ENCODE measurements around the gene COX5B.

Gene COX5B

GRCh38 chr2:97663626-97663961, 17.7 kb downstream of the COX5B start:
- Histone ChIP-seq H3K23ac (ENCODE audit: low read length) (no peak overlapping the region), H3K79me2 (ENCODE audit: control insufficient read depth, insufficient read depth, low read length, poor library complexity) (peaks cover 10% of the 10 kb centered on the region), H3K9me3 (ENCODE audit: insufficient read depth, low read depth, low read length) (no peaks in the 10 kb centered on the region), H3K4ac (ENCODE audit: low read depth, low read length) (peak overlapping the region; percentile 57), H3K14ac (ENCODE audit: low read length) (peak overlapping the region; percentile 50), H3K27ac (ENCODE audit: low read depth, low read length) (peak overlapping the region; percentile 92), H2BK5ac (ENCODE audit: low read depth, low read length, poor library complexity) (peak overlapping the region; percentile 74), H3K9ac (ENCODE audit: low read length) (peak overlapping the region; percentile 91), H2BK120ac (ENCODE audit: insufficient read depth, low read length, poor library complexity) (peak overlapping the region; percentile 50), H3K4me3 (ENCODE audit: low read depth, low read length) (peak overlapping the region; percentile 83), H2AFZ (ENCODE audit: insufficient read depth, low read length, poor library complexity) (peak overlapping the region; percentile 53), H3K27me3 (ENCODE audit: insufficient read depth, low read length) (no peaks in the 10 kb centered on the region), H2AK5ac (ENCODE audit: low read length) (no peak overlapping the region), H3K18ac (ENCODE audit: low read length) (peak overlapping the region; percentile 89), H3K36me3 (ENCODE audit: control insufficient read depth in 1 of 2, insufficient read depth in 2 of 2, low read length in 2 of 2) (peaks cover 16 to 20% of the 10 kb centered on the region in 2 experiments), H4K12ac (ENCODE audit: low read depth, low read length) (peak overlapping the region; percentile 36), H3K4me2 (ENCODE audit: low read length) (peak overlapping the region; percentile 93), H3K4me1 (ENCODE audit: control insufficient read depth in 1 of 2, insufficient read depth in 2 of 2, low read length in 2 of 2) (peaks cover 18 to 22% of the 10 kb centered on the region in 2 experiments), H4K8ac (ENCODE audit: low read depth, low read length) (peak overlapping the region; percentile 75), H2BK12ac (ENCODE audit: low read length) (no peak overlapping the region), H4K91ac (ENCODE audit: low read depth, low read length) (peak overlapping the region; percentile 91), H3K79me1 (ENCODE audit: low read length) (peaks cover 17% of the 10 kb centered on the region)
- DNase-seq = no peak
- no CpG with 5 or more reads among the region's 46 CpGs for WGBS (ENCODE audit: extremely low coverage, insufficient coverage, insufficient read length)

GRCh38 chr2:97663962-97664635, 18.2 kb downstream of the COX5B start, which contains the start of gene ACTR1B:
ACTR1B (minus strand) TSS chr2:97664044; CDS start chr2:97663890, 154 bp downstream.
- peak; percentile 99 for DNase-seq
- Histone ChIP-seq H4K12ac (ENCODE audit: low read depth, low read length) (peak within 1 kb of the TSS; percentile 77), H3K79me2 (ENCODE audit: control insufficient read depth, insufficient read depth, low read length, poor library complexity) (peaks cover 10% of the 10 kb centered on the region), H3K14ac (ENCODE audit: low read length) (peak within 1 kb of the TSS; percentile 74), H3K4ac (ENCODE audit: low read depth, low read length) (peak within 1 kb of the TSS; percentile 57), H3K36me3 (ENCODE audit: control insufficient read depth in 1 of 2, insufficient read depth in 2 of 2, low read length in 2 of 2) (peaks cover 11 to 15% of the 10 kb centered on the region in 2 experiments), H3K79me1 (ENCODE audit: low read length) (peaks cover 17% of the 10 kb centered on the region), H3K4me2 (ENCODE audit: low read length) (peak within 1 kb of the TSS; percentile 93), H3K23ac (ENCODE audit: low read length) (no peak within 1 kb of the TSS), H2BK12ac (ENCODE audit: low read length) (peak within 1 kb of the TSS; percentile 68), H3K27me3 (ENCODE audit: insufficient read depth, low read length) (no peaks in the 10 kb centered on the region), H3K18ac (ENCODE audit: low read length) (peak within 1 kb of the TSS; percentile 89), H2AK5ac (ENCODE audit: low read length) (no peak within 1 kb of the TSS), H4K91ac (ENCODE audit: low read depth, low read length) (peak within 1 kb of the TSS; percentile 91), H3K4me3 (ENCODE audit: low read depth, low read length) (peak within 1 kb of the TSS; percentile 83), H3K27ac (ENCODE audit: low read depth, low read length) (peak within 1 kb of the TSS; percentile 96), H3K4me1 (ENCODE audit: control insufficient read depth in 1 of 2, insufficient read depth in 2 of 2, low read length in 2 of 2) (peaks cover 18 to 22% of the 10 kb centered on the region in 2 experiments), H2BK5ac (ENCODE audit: low read depth, low read length, poor library complexity) (peak within 1 kb of the TSS; percentile 96), H2AFZ (ENCODE audit: insufficient read depth, low read length, poor library complexity) (peak within 1 kb of the TSS; percentile 78), H3K9ac (ENCODE audit: low read length) (peak within 1 kb of the TSS; percentile 91), H3K9me3 (ENCODE audit: insufficient read depth, low read depth, low read length) (no peaks in the 10 kb centered on the region), H4K8ac (ENCODE audit: low read depth, low read length) (peak within 1 kb of the TSS; percentile 82), H2BK120ac (ENCODE audit: insufficient read depth, low read length, poor library complexity) (peak within 1 kb of the TSS; percentile 86)
- no CpG with 5 or more reads among the region's 60 CpGs for WGBS (ENCODE audit: extremely low coverage, insufficient coverage, insufficient read length)

- no peak overlapping the region for H3K14ac ChIP-seq (ENCODE audit: low read length)
- H2AFZ ChIP-seq (ENCODE audit: insufficient read depth, low read length, poor library complexity) = peak overlapping the region; percentile 78
- H4K91ac ChIP-seq (ENCODE audit: low read depth, low read length) = peak overlapping the region; percentile 86
- peak overlapping the region; percentile 96 for H3K27ac ChIP-seq (ENCODE audit: low read depth, low read length)
- WGBS (ENCODE audit: extremely low coverage, insufficient coverage, insufficient read length) = no CpG with 5 or more reads among the region's 21 CpGs
- peak overlapping the region; percentile 58 for H4K8ac ChIP-seq (ENCODE audit: low read depth, low read length)
- no peaks in the 10 kb centered on the region for H3K27me3 ChIP-seq (ENCODE audit: insufficient read depth, low read length)
- peak overlapping the region; percentile 86 for H2BK120ac ChIP-seq (ENCODE audit: insufficient read depth, low read length, poor library complexity)
- peak overlapping the region; percentile 78 for H3K4me3 ChIP-seq (ENCODE audit: low read depth, low read length)
- H3K4me1 ChIP-seq (ENCODE audit: control insufficient read depth in 1 of 2, insufficient read depth in 2 of 2, low read length in 2 of 2) = peaks cover 18 to 22% of the 10 kb centered on the region in 2 experiments
- H3K9ac ChIP-seq (ENCODE audit: low read length) = no peak overlapping the region
- H3K23ac ChIP-seq (ENCODE audit: low read length) = no peak overlapping the region
- H2BK5ac ChIP-seq (ENCODE audit: low read depth, low read length, poor library complexity) = peak overlapping the region; percentile 96
- H3K9me3 ChIP-seq (ENCODE audit: insufficient read depth, low read depth, low read length) = no peaks in the 10 kb centered on the region
- H3K79me2 ChIP-seq (ENCODE audit: control insufficient read depth, insufficient read depth, low read length, poor library complexity) = peaks cover 10% of the 10 kb centered on the region
- H3K36me3 ChIP-seq (ENCODE audit: control insufficient read depth in 1 of 2, insufficient read depth in 2 of 2, low read length in 2 of 2) = peaks cover 6 to 10% of the 10 kb centered on the region in 2 experiments
- H2AK5ac ChIP-seq (ENCODE audit: low read length) = no peak overlapping the region
- H3K4ac ChIP-seq (ENCODE audit: low read depth, low read length) = no peak overlapping the region
- peaks cover 17% of the 10 kb centered on the region for H3K79me1 ChIP-seq (ENCODE audit: low read length)
- H3K18ac ChIP-seq (ENCODE audit: low read length) = no peak overlapping the region
- DNase-seq = no peak
- H2BK12ac ChIP-seq (ENCODE audit: low read length) = no peak overlapping the region
- peak overlapping the region; percentile 38 for H4K12ac ChIP-seq (ENCODE audit: low read depth, low read length)
- peak overlapping the region; percentile 69 for H3K4me2 ChIP-seq (ENCODE audit: low read length)
Observed at GRCh38 chr2:97664636-97664970, 18.7 kb downstream of the COX5B start.

GRCh38 chr2:97669448-97669847, 23.6 kb downstream of the COX5B start, which contains the start of gene C2orf92:
C2orf92 (plus strand) TSS chr2:97669713; CDS start chr2:97669789, 76 bp downstream.
- H3K79me1 ChIP-seq (ENCODE audit: low read length) = peaks cover 4% of the 10 kb centered on the region
- no peaks in the 10 kb centered on the region for H3K79me2 ChIP-seq (ENCODE audit: control insufficient read depth, insufficient read depth, low read length, poor library complexity)
- H2AK5ac ChIP-seq (ENCODE audit: low read length) = no peak within 1 kb of the TSS
- H4K91ac ChIP-seq (ENCODE audit: low read depth, low read length) = no peak within 1 kb of the TSS
- no peaks in the 10 kb centered on the region for H3K27me3 ChIP-seq (ENCODE audit: insufficient read depth, low read length)
- no peaks in the 10 kb centered on the region for H3K36me3 ChIP-seq (ENCODE audit: control insufficient read depth in 1 of 2, insufficient read depth in 2 of 2, low read length in 2 of 2)
- no peak within 1 kb of the TSS for H3K4me2 ChIP-seq (ENCODE audit: low read length)
- no peaks in the 10 kb centered on the region for H3K9me3 ChIP-seq (ENCODE audit: insufficient read depth, low read depth, low read length)
- H3K4me3 ChIP-seq (ENCODE audit: low read depth, low read length) = no peak within 1 kb of the TSS
- no peak within 1 kb of the TSS for H3K14ac ChIP-seq (ENCODE audit: low read length)
- DNase-seq = no peak
- H3K9ac ChIP-seq (ENCODE audit: low read length) = no peak within 1 kb of the TSS
- H3K4me1 ChIP-seq (ENCODE audit: control insufficient read depth in 1 of 2, insufficient read depth in 2 of 2, low read length in 2 of 2) = peaks cover 0 to 7% of the 10 kb centered on the region in 2 experiments
- no peak within 1 kb of the TSS for H2BK5ac ChIP-seq (ENCODE audit: low read depth, low read length, poor library complexity)
- no peak within 1 kb of the TSS for H4K8ac ChIP-seq (ENCODE audit: low read depth, low read length)
- H2AFZ ChIP-seq (ENCODE audit: insufficient read depth, low read length, poor library complexity) = no peak within 1 kb of the TSS
- H2BK12ac ChIP-seq (ENCODE audit: low read length) = no peak within 1 kb of the TSS
- H3K4ac ChIP-seq (ENCODE audit: low read depth, low read length) = no peak within 1 kb of the TSS
- no peak within 1 kb of the TSS for H3K27ac ChIP-seq (ENCODE audit: low read depth, low read length)
- WGBS (ENCODE audit: extremely low coverage, insufficient coverage, insufficient read length) = no CpG with 5 or more reads among the region's 6 CpGs
- no peak within 1 kb of the TSS for H2BK120ac ChIP-seq (ENCODE audit: insufficient read depth, low read length, poor library complexity)
- H3K18ac ChIP-seq (ENCODE audit: low read length) = no peak within 1 kb of the TSS
- H3K23ac ChIP-seq (ENCODE audit: low read length) = peak within 1 kb of the TSS; percentile 10
- no peak within 1 kb of the TSS for H4K12ac ChIP-seq (ENCODE audit: low read depth, low read length)

Measured in trophoblast cell (in vitro differentiated cells and primary cell).